Smooth muscle cell of the brain vasculature (primary cell): ENCODE results near the gene RETREG3.
"Not testable (repeated sequence)": the region's sequence is repeated elsewhere in the genome, so short reads cannot be mapped to it uniquely, and the experiment has no call there.

Experiments
- DNase-seq: peaks from one replicate; pipeline ENCODE4 v3.0.0-alpha.2; 2012; ENCODE audit warnings: low read depth, low spot score

RETREG3 gene

DNA sequence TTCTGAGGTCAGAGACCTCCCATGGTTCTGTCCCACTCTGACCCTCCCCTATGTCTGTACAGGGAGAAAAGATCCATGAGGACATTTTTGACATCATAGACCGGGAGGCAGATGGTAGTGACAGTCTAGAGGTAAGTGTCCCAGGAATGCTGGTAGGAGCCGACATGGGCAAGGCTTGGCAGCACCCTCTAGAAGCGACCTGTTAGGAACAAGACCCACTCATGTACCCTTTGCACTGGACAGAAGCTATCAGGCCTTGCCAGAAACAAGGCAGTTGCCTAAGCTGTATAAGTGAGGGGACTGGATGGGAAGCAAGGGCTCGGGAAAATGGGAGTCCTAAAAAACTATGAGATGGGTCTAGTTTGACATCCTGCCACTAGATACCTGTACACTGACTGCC, 2.8 kb upstream of the RETREG3 start:
- no peak for DNase-seq

- DNase-seq = not testable (repeated sequence)
These were observed 934 bp upstream of the RETREG3 start for GRCh38 chr17:42609814-42610801.

GRCh38 chr17:42608305-42609181, 631 bp downstream of the RETREG3 start:
- DNase-seq = no peak

GRCh38 chr17:42607769-42608168, 1.4 kb downstream of the RETREG3 start:
- no peak for DNase-seq

DNA sequence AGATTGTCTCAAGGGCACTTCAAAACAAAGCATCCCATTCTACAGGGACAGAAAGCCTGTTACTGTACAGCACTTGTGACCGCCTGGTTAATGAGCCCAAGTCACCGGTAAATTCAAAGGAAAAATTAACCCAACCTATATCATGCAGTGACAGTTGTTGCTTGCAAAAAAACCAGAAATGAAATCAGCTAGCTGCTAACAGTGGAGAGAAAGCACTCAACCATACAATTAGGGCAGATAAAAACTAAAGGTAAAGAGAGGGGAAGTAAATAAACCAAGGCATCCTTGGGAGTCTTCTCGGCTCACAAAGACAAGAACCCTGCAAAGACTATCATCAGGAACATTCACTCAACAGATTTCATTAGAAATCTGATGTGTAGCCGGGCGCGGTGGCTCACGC, 5.9 kb downstream of the RETREG3 start:
- no peak for DNase-seq

- DNase-seq = no peak
These were observed 10.3 kb downstream of the RETREG3 start for GRCh38 chr17:42598905-42599304.

GRCh38 chr17:42596386-42596785, 12.8 kb downstream of the RETREG3 start:
- DNase-seq = no peak

GRCh38 chr17:42591411-42591810, 17.8 kb downstream of the RETREG3 start:
- no peak for DNase-seq

DNA sequence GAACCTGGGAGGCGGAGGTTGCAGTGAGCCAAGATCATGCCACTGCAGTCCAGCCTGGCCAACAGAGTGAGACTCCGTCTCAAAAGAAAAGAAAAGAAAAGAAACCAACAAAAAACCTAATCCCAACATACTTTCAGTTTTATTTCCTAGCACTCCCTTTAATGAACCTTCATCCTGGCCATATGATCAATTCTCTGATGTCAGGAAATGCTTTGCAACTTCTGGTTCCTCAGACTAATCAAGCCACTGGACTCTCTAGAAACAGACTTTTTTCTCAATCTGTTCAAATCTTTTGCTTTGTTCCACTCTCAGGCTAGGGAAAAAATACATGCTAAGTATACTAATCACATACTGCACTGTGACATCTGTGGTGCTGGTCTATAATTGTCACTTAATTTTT, 18.3 kb downstream of the RETREG3 start:
- DNase-seq = no peak

DNA sequence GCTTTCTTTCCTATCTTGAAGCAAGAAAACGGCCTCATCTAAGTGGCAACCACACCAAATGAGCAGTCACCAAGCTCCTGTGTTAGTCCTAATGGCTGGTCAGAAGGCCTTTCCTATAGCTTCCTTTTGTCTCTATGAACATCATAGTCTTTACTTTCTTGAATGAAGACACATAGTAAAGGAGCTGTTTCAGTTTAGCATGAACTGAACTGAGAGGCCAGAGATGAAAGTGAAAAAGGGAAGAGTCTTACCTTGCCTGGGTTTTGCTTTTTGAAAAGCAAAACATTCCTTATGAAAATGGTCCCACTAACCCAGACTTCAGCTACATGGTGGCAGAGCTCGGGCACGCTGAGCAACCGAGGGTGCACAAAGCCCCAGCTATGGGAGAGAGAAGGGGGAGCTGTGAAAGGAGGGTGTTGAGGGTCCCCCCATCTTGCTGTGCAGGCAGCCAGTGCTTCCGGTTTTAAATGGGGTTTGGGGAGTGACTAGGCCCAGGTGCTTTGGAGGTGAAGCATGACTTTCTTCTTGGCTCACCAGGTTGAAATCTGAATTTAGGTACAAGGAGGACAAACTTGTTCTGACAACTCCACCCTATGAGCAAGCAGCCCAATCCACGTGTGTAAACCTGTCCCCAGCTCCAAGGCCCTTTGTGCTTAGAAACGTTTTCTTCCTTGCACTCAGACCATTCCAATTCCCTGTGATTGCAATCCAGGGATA, 22.5 kb downstream of the RETREG3 start:
- DNase-seq = no peak

DNA sequence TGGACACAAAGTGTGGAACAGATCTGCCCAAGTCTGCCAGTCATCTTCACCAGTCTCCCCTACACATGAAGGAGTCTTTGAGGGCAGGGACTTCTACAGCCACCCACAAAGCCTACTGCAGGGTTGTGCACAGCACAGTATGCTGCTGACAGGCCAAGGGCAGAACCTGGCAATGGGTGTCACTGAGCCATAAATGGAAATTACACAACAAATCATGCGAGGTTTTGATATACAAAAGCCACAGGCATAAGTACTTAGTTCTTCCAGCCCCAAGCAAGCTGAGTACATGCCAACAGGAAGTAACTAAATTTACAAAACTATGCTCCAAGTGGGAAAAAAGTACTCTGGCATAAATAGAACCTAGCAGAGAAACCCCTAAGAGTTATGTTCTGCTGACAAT, 23.8 kb downstream of the RETREG3 start:
- DNase-seq = no peak

GRCh38 chr17:42584880-42585279, 24.3 kb downstream of the RETREG3 start:
- no peak for DNase-seq

DNA sequence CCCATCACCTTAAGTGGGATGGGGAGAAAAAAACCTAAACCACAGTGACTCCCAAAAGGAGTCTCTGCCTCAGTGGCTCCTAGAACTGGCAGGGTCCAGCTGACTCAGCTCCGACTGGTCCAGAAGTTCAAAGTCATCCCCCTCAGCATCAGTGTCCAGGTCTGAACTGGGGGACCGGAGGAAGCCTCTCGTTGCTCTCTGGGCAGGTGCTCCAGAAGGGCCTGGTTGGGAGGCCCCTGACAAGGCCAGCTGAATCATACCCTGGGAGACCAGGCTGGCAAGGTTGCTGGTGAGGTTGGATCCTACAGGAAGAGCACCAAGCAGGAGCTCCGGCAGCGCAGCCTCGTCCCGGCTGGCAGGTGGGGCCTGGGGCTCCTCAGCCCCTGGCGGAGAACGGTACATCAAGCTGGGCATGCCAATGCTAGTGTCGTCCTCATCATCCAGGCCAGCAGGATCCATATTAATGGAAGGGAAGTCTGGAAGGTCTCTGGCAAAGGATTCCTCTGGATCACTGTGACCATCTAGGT, 27.4 kb downstream of the RETREG3 start:
- DNase-seq = no peak

GRCh38 chr17:42579794-42580551, 29.2 kb downstream of the RETREG3 start:
- DNase-seq = no peak

GRCh38 chr17:42578282-42578869, 30.8 kb downstream of the RETREG3 start:
- peak; percentile 43 for DNase-seq

DNA sequence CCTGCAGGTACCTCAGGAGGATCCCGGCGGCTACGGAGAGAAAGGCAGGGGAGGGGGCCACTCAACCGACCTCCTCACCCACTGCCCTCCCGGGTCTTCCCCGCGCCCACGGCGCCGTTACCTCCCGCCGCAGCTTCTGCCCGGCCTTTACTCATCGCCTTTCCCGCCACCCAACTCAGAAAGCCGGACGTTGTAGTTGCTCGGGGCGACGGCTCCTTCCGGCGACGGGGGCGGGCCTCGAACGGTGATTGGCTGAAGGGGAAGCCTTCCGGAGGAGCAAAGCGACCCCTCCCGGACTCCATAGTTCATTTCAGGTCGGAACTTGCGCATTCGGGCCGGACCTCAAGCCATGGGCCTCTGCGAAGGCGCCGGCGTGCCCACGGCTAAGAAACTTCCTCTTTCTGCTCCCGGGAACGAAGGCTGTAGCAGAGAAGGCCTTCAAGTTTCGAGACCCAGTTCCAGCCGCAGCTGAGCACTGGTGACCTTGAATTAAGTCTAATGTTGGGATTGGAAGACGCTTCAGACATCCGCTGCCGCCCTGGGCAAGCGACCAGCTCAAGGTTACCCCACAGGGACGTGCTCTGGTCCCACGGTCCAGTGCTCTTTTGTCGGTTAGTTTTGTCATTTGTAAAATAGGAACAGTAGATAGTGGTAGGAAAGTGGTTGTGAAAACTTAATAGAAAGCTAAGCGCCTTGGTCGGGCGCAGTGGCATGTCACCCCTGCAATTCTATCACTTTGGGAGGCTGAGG, 31.5 kb downstream of the RETREG3 start, which contains the start of gene PSMC3IP:
Gene PSMC3IP (minus strand): TSS at position 198 of the 750 bp plus-strand sequence. CDS start 43 bp downstream, at position 155.
- DNase-seq = peak; percentile 83

DNA sequence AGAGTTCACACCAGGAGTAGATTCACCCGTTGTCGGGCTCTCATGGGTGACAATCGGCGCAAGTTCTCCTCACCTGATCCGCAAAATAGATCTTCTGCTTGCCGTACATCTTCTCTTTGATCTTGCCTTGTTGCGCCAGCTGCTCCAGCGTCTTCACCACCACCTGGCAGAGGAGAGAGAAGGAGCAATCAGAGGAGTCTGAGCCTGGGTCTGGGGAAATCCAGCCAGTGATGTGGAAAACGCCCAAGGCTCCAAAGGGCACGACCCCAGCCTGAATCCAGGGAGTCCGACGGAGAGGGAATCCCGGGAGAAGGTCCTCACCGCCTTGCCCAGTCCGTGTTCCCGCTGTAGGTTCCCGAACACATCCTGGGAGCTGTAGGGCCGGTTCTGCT, 32.0 kb downstream of the RETREG3 start:
- no peak for DNase-seq

DNA sequence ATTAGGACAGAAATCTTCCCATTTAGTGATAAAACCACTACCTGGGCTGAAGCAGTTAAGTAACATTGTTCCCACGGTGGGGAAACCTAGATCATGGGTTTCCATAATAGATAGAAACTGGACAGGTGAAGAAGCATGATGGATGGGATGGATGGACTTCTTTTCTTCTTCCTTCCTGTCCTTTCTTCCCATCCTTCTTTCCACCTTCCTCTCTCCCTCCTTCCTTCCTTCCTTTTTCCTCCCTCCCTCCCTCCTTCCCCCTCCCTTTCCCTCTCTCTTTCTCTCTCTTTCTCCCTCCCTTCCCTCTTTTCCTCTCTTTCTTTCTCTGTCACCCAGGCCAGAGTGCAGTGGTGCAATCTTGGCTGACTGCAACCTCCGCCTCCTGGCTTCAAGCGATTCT, 34.7 kb downstream of the RETREG3 start:
- DNase-seq = no peak

DNA sequence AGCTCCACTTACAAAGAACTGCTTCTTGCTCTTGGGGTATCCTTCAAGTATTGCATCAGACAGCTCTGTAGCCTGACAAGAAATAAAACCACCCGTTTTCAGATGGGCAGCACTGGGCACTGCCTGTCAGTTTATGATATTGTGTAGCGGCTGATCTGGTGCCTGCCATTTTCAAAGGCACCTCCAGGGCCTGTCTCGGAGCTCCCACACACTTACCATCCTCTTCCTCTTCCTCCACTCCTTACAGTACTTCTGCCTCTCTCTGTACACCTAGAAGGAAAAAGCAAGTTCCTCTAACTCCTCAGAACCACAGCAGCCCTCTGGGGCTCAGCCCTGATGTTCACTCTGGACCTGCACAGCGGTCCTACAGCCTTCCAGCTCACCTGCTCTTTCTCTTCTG, 36.1 kb downstream of the RETREG3 start:
- DNase-seq = no peak
